Upper lobe of left lung (tissue), 4 donors: Measurements from ENCODE around the gene DNAJC25.

Experiments used
- POLR2A ChIP-seq, 4 donors: fragments of 450-650 bp; IDR thresholded peaks; one replicate each; pipeline ENCODE4 v1.5.1; 2016 to 2017; ENCODE audit warnings: antibody characterized with exemption in 4 of 4, mild to moderate bottlenecking in 2 of 4
- TF ChIP-seq, protein P1 (sequence below), 6 experiments: fragments of 450-650 bp in 4 of 6; fragments of 200-600 bp in 2 of 6; sonication (generic) in 2 of 6; IDR thresholded peaks; one replicate each; pipeline ENCODE4 v1.5.1; 2016 to 2019; ENCODE audit warnings: antibody characterized with exemption in 6 of 6

DNA sequence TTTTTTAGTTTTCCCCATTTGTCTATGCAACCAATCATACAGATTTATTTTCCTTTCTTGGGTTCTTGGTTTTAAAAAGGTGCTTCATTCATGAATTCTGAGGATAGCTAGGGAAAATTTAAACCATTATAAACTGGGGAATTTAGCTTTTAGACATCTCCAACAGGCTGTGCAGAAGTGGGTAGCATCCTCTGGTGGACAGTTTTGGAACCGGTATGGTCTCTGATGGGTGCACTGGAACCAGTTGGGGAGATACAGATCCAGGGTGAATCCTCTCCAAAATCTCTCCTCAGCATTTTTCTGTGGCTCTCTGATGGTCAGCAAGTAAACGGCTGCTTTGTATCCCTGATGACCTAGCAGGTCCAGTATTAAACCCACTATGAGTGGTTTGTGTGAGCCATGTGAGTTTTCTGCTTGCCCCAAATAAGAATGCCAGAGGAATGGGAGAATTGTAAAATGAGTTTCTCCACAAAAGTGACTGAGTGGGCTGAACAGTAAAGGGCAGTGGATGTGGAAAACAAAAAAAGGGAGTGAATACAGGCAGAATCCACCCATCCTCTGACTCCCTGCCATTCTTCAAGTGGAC lies 9.1 kb upstream of the DNAJC25 start:
- no peak for TF ChIP-seq POLR2A (IDR thresholded peaks at IDR 0.05)
- TF ChIP-seq, protein P1, sequence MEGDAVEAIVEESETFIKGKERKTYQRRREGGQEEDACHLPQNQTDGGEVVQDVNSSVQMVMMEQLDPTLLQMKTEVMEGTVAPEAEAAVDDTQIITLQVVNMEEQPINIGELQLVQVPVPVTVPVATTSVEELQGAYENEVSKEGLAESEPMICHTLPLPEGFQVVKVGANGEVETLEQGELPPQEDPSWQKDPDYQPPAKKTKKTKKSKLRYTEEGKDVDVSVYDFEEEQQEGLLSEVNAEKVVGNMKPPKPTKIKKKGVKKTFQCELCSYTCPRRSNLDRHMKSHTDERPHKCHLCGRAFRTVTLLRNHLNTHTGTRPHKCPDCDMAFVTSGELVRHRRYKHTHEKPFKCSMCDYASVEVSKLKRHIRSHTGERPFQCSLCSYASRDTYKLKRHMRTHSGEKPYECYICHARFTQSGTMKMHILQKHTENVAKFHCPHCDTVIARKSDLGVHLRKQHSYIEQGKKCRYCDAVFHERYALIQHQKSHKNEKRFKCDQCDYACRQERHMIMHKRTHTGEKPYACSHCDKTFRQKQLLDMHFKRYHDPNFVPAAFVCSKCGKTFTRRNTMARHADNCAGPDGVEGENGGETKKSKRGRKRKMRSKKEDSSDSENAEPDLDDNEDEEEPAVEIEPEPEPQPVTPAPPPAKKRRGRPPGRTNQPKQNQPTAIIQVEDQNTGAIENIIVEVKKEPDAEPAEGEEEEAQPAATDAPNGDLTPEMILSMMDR (IDR thresholded peaks at IDR 0.05) = peak in 5 of 6 experiments; percentile 37 to 74 (median 49)
